Stomach (tissue), 9 donors: ENCODE results near the gene SEC62. TPM values are rescaled to one million over a fixed set of nuclear protein-coding genes. Genes with fewer than 3 reads are reported as not detected.
A peak's percentile ranks its signal among the peaks of the same experiment; 100 is the strongest.

Experiments
- DNase-seq, 2 donors: peaks; one replicate each; pipeline versions ENCODE4 v3.0.0 to v3.0.0-alpha.2; 2013 to 2019
- H3K27ac ChIP-seq, 5 donors: fragments of 200-600 bp in 4 of 5; sonication (generic) in 4 of 5; one replicate each; pipeline ENCODE4 v1.5.1; 2013 to 2019; ENCODE audit warnings: mild to moderate bottlenecking in 1 of 5, moderate library complexity in 1 of 5
- H3K27me3 ChIP-seq, 3 donors: fragments of 200-600 bp; sonication (generic); one replicate each; pipeline ENCODE4 v1.5.1; 2017 to 2019; ENCODE audit warnings: mixed run types in 1 of 3
- H3K36me3 ChIP-seq, 4 donors: fragments of 200-600 bp; sonication (generic); 1 replicate in 3 of 4; 2 replicates in 1 of 4; pipeline ENCODE4 v1.5.1; 2016 to 2019
- H3K4me1 ChIP-seq, 4 donors: fragments of 200-600 bp; sonication (generic); one replicate each; pipeline ENCODE4 v1.5.1; 2016 to 2019
- H3K4me3 ChIP-seq, 4 donors: fragments of 200-600 bp; sonication (generic) in 3 of 4; one replicate each; pipeline ENCODE4 v1.5.1; 2016 to 2019; ENCODE audit warnings: mild to moderate bottlenecking in 1 of 4
- H3K9me3 ChIP-seq, 4 donors: fragments of 200-600 bp; sonication (generic); one replicate each; pipeline ENCODE4 v1.5.1; 2016 to 2019
- CTCF ChIP-seq, 7 experiments: fragments of 450-650 bp in 4 of 7; fragments of 200-600 bp in 3 of 7; sonication (generic) in 3 of 7; IDR thresholded peaks; one replicate each; pipeline ENCODE4 v1.5.1; 2016 to 2019; ENCODE audit warnings: antibody characterized with exemption in 7 of 7, control low read depth in 2 of 7, mild to moderate bottlenecking in 1 of 7
- EP300 ChIP-seq: sonication (generic); formaldehyde crosslinking; IDR thresholded peaks from one replicate; pipeline ENCODE4 v1.6.1; 2017; ENCODE audit warnings: antibody characterized with exemption
- POLR2A ChIP-seq, 4 donors: fragments of 450-650 bp; IDR thresholded peaks; one replicate each; pipeline ENCODE4 v1.6.1; 2016; ENCODE audit warnings: antibody characterized with exemption in 4 of 4, control low read depth in 2 of 4, mild to moderate bottlenecking in 1 of 4, moderate library complexity in 1 of 4
- POLR2AphosphoS5 ChIP-seq, 3 donors: sonication (generic); formaldehyde crosslinking; IDR thresholded peaks; one replicate each; pipeline ENCODE4 v1.6.1; 2016; ENCODE audit warnings: antibody characterized with exemption in 3 of 3
- WGBS, 5 donors: extraction: QIAGEN DNeasy Blood & Tissue Kit in 3 of 5; methylation state at CpG; one replicate each; pipeline versions ENCODE4 v1.1.5 to v1.1.7; 2013 to 2018; 5-methylcytosine and 5-hydroxymethylcytosine counted together
- intact Hi-C: fragments of 100-400 bp; cut with DNase I; formaldehyde crosslinking; loops from one replicate; pipeline ENCODE4 v1.15.1; 2023; ENCODE audit warnings: low total_unique reads
- polyA plus RNA-seq, 3 donors: library from polyadenylated mRNA; stranded (reverse); fragments of 200-250 nt; gene quantifications; one replicate each; pipeline ENCODE4 v1.2.3, GENCODE V29; 2013
- total RNA-seq, 5 donors: library from RNA; depleted of rRNA; stranded (reverse); fragments of >200 nt; gene quantifications; one replicate each; pipeline versions ENCODE4 v1.1.0 to v1.2.3, GENCODE V29; 2014 to 2016
- donor health status: healthy with polysubstance abuse.
- donor health status: Bipolar disorder and iron deficiency.
- donor health status: healthy.

The SEC62 gene
- total and polyA plus RNA-seq, 8 donors = 12.1 to 239 (median 51.1) TPM

- DNase-seq = peak; percentile 68 to 82
- Histone ChIP-seq H3K36me3 (no peaks in the 10 kb centered on the region), H3K4me3 (peak overlapping the region; percentile 57 to 75 (median 64)), H3K4me1 (peaks cover 11 to 44% (median 41%) of the 10 kb centered on the region in 4 donors), H3K27ac (peak overlapping the region; percentile 78 to 92 (median 90)), H3K27me3 (peaks cover 0 to 31% (median 6%) of the 10 kb centered on the region in 3 donors), H3K9me3 (no peaks in the 10 kb centered on the region)
- intact Hi-C loops = no loop called here
- TF ChIP-seq CTCF (IDR thresholded peaks at IDR 0.05) = peak in 3 of 7 experiments; percentile 35 to 53 (median 39)
- TF ChIP-seq POLR2AphosphoS5 (IDR thresholded peaks at IDR 0.05) = no peak
- no peak for TF ChIP-seq EP300
- TF ChIP-seq POLR2A (IDR thresholded peaks at IDR 0.05) = no peak
- WGBS, 5 donors = 2 to 6% (median 3%) methylated on average over 40 to 51 of the region's 51 CpGs
Observed at GRCh38 chr3:170038434-170039110, 72.0 kb downstream of the SEC62 start.

- no peaks in the 10 kb centered on the region for H3K9me3 ChIP-seq
- DNase-seq = no peak
- intact Hi-C loops = no loop called here
- H3K36me3 ChIP-seq = no peaks in the 10 kb centered on the region
- TF ChIP-seq EP300 (no peak), POLR2A (IDR thresholded peaks at IDR 0.05) (no peak), POLR2AphosphoS5 (IDR thresholded peaks at IDR 0.05) (no peak), CTCF (IDR thresholded peaks at IDR 0.05) (no peak)
- H3K27ac ChIP-seq = peak overlapping the region in 2 of 5 donors; percentile 80 to 90
- H3K4me3 ChIP-seq = peak overlapping the region; percentile 57 to 75 (median 64)
- H3K4me1 ChIP-seq = peaks cover 11 to 53% (median 47%) of the 10 kb centered on the region in 4 donors
- H3K27me3 ChIP-seq = peaks cover 0 to 31% (median 6%) of the 10 kb centered on the region in 3 donors
- 13 to 30% (median 15%) methylated on average over 8 of the region's 8 CpGs for WGBS, 5 donors
Observed at GRCh38 chr3:170040418-170040817, 73.8 kb downstream of the SEC62 start.

GRCh38 chr3:170043506-170043905 is 76.9 kb downstream of the SEC62 start:
- no peaks in the 10 kb centered on the region for H3K36me3 ChIP-seq
- TF ChIP-seq POLR2A (IDR thresholded peaks at IDR 0.05) = no peak
- TF ChIP-seq EP300 = no peak
- TF ChIP-seq CTCF (IDR thresholded peaks at IDR 0.05) = no peak
- TF ChIP-seq POLR2AphosphoS5 (IDR thresholded peaks at IDR 0.05) = no peak
- no peak for DNase-seq
- H3K4me3 ChIP-seq = no peak overlapping the region
- H3K27ac ChIP-seq = peak overlapping the region in 1 of 5 donors; percentile 92
- peaks cover 0 to 5% (median 0%) of the 10 kb centered on the region in 3 donors for H3K27me3 ChIP-seq
- no peaks in the 10 kb centered on the region for H3K9me3 ChIP-seq
- WGBS, 5 donors = 65 to 88% (median 86%) methylated on average over 7 of the region's 7 CpGs
- peaks cover 8 to 58% (median 51%) of the 10 kb centered on the region in 4 donors for H3K4me1 ChIP-seq
- intact Hi-C loops = no loop called here

GRCh38 chr3:170044271-170044670 is 77.7 kb downstream of the SEC62 start:
- peak overlapping the region in 1 of 4 donors; percentile 9 for H3K4me3 ChIP-seq
- no peaks in the 10 kb centered on the region for H3K27me3 ChIP-seq
- no peak for DNase-seq
- intact Hi-C loops = no loop called here
- no peaks in the 10 kb centered on the region for H3K36me3 ChIP-seq
- peak overlapping the region; percentile 77 to 96 (median 82) for H3K27ac ChIP-seq
- TF ChIP-seq POLR2AphosphoS5 (IDR thresholded peaks at IDR 0.05) (no peak), CTCF (IDR thresholded peaks at IDR 0.05) (no peak), POLR2A (IDR thresholded peaks at IDR 0.05) (no peak), EP300 (no peak)
- H3K9me3 ChIP-seq = no peaks in the 10 kb centered on the region
- WGBS, 5 donors = 89 to 95% (median 91%) methylated on average over 8 of the region's 8 CpGs
- peaks cover 5 to 58% (median 48%) of the 10 kb centered on the region in 4 donors for H3K4me1 ChIP-seq
